MCF 10A (cell line): ENCODE data around the gene RAB3GAP2. TPM values are rescaled to one million over a fixed set of nuclear protein-coding genes. Genes with fewer than 3 reads are reported as not detected.

Experiments
- BruUV-seq: library from RNA; stranded (reverse); fragments of 400-500 nt; replicated peaks from 2 replicates; lab custom pipeline; 2021; lab: Mats Ljungman, UMichigan
- CTCF ChIA-PET: fragments of 300-600 bp; sonication (Branson Sonifier 250); formaldehyde crosslinking; extraction: SDS; loops from one replicate; lab custom pipeline; 2021; ENCODE audit warnings: antibody characterized with exemption, inconsistent platforms; lab: Yijun Ruan, JAX
- POLR2A ChIA-PET: fragments of 300-600, 350-650 bp; sonication (Branson Sonifier 250); formaldehyde crosslinking; extraction: SDS; loops from one replicate; lab custom pipeline; 2020; ENCODE audit warnings: antibody characterized with exemption, inconsistent platforms; lab: Yijun Ruan, JAX
- DNase-seq: peaks from one replicate; pipeline ENCODE4 v3.0.0-alpha.2; 2018; ENCODE audit not compliant: unreplicated experiment
- H3K27ac Mint-ChIP-seq: one replicate; pipeline ENCODE4 v1.8.0; 2022; ENCODE audit warnings: mild to moderate bottlenecking, low read depth, mixed read lengths; ENCODE audit not compliant: unreplicated experiment
- H3K27me3 Mint-ChIP-seq: one replicate; pipeline ENCODE4 v1.8.0; 2022; ENCODE audit warnings: mixed read lengths; ENCODE audit not compliant: insufficient read depth, unreplicated experiment
- H3K36me3 Mint-ChIP-seq: one replicate; pipeline ENCODE4 v1.8.0; 2022; ENCODE audit warnings: mild to moderate bottlenecking, moderate library complexity, mixed read lengths; ENCODE audit not compliant: insufficient read depth, unreplicated experiment
- H3K4me1 Mint-ChIP-seq: one replicate; pipeline ENCODE4 v1.8.0; 2022; ENCODE audit warnings: mixed read lengths; ENCODE audit not compliant: insufficient read depth, unreplicated experiment
- H3K4me3 Mint-ChIP-seq: one replicate; pipeline ENCODE4 v1.8.0; 2022; ENCODE audit warnings: mild to moderate bottlenecking, moderate library complexity, mixed read lengths; ENCODE audit not compliant: unreplicated experiment
- H3K9me3 Mint-ChIP-seq: one replicate; pipeline ENCODE4 v1.8.0; 2022; ENCODE audit warnings: mixed read lengths; ENCODE audit not compliant: unreplicated experiment
- CTCF ChIP-seq: fragments of 200-600 bp; IDR thresholded peaks from one replicate; pipeline ENCODE4 v1.8.0; 2022; ENCODE audit warnings: antibody characterized with exemption, mild to moderate bottlenecking; ENCODE audit not compliant: unreplicated experiment
- intact Hi-C: fragments of 100-400 bp; cut with micrococcal nuclease; formaldehyde crosslinking; loops from 2 replicates; pipeline ENCODE4 v1.14.1; 2022
- total RNA-seq: library from RNA; stranded (reverse); gene quantifications from 2 replicates; pipeline ENCODE4 v1.2.3, GENCODE V29; 2022

RAB3GAP2 gene
- total RNA-seq, 1 experiment from 2014 or later: 93.3 TPM

DNA sequence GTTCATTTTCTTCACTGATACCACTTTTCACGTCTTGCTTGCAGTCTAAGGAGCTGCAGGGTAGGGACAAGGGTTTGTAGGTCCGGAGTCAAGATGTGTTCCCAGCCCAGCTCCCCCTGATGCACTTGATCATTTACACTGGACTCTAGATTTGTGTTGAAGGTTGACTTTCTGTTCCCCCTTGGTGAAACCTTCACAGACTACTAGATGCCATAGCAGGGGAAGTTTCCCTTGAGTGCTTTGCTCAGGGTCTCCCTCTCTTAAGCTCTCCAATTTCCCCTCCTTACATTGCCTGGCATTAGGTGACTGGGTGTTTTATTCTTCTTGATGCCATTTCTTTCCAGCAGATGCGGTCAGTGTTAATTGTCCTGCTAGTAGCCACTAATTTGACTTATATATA, 8.0 kb upstream of the RAB3GAP2 start:
- POLR2A ChIA-PET: interaction anchor here (0.6 to 3.4 kb wide), 9 partner anchors 9 to 520 kb away, joined by 3 to 19 read pairs (median 3); partner anchors contain the start of gene RAB3GAP2
- Mint-ChIP-seq H3K4me1 (no peaks in the 10 kb centered on the region), H3K4me3 (no peak overlapping the region), H3K36me3 (no peaks in the 10 kb centered on the region), H3K27ac (no peak overlapping the region), H3K9me3 (no peaks in the 10 kb centered on the region), H3K27me3 (peaks cover 20% of the 10 kb centered on the region)
- no peak for DNase-seq
- CTCF ChIA-PET: interaction anchor here (0.6 to 14.1 kb wide), 85 partner anchors 10 to 530 kb away, joined by 3 to 329 read pairs (median 8); partner anchors contain the start of genes MTARC1, MTARC2 and RAB3GAP2
- TF ChIP-seq CTCF: no peak
- no TSS peak for BruUV-seq
- intact Hi-C loops: no loop called here

- TF ChIP-seq CTCF: no peak
- H3K36me3 Mint-ChIP-seq: no peaks in the 10 kb centered on the region
- H3K4me1 Mint-ChIP-seq: no peaks in the 10 kb centered on the region
- intact Hi-C loops: no loop called here
- ChIA-PET POLR2A (interaction anchor here (1.0 to 1.4 kb wide), 2 partner anchors 454 to 502 kb away, joined by 3 to 5 read pairs; no protein-coding TSS in a partner anchor), CTCF (interaction anchor here (0.5 to 14.1 kb wide), 18 partner anchors 10 to 524 kb away, joined by 3 to 329 read pairs (median 20); partner anchors contain the start of gene RAB3GAP2)
- no peak overlapping the region for H3K4me3 Mint-ChIP-seq
- H3K27ac Mint-ChIP-seq: no peak overlapping the region
- H3K27me3 Mint-ChIP-seq: peaks cover 20% of the 10 kb centered on the region
- H3K9me3 Mint-ChIP-seq: no peaks in the 10 kb centered on the region
- no TSS peak for BruUV-seq
- DNase-seq: no peak
Observed at GRCh38 chr1:220278991-220279390, 6.7 kb upstream of the RAB3GAP2 start.

- DNase-seq: no peak
- no TSS peak for BruUV-seq
- POLR2A ChIA-PET: interaction anchor here (0.6 kb wide), 1 partner anchor 737 kb away, joined by 5 read pairs; no protein-coding TSS in a partner anchor
- no peak for TF ChIP-seq CTCF
- Mint-ChIP-seq H3K9me3 (no peaks in the 10 kb centered on the region), H3K4me3 (no peak overlapping the region), H3K27ac (no peak overlapping the region), H3K4me1 (no peaks in the 10 kb centered on the region), H3K27me3 (peaks cover 20% of the 10 kb centered on the region), H3K36me3 (peaks cover 7% of the 10 kb centered on the region)
- intact Hi-C loops: no loop called here
- CTCF ChIA-PET: interaction anchor here (0.6 to 14.1 kb wide), 7 partner anchors 21 to 529 kb away, joined by 3 to 329 read pairs (median 4); no protein-coding TSS in a partner anchor
Observed at GRCh38 chr1:220275430-220275829, 3.2 kb upstream of the RAB3GAP2 start.

DNA sequence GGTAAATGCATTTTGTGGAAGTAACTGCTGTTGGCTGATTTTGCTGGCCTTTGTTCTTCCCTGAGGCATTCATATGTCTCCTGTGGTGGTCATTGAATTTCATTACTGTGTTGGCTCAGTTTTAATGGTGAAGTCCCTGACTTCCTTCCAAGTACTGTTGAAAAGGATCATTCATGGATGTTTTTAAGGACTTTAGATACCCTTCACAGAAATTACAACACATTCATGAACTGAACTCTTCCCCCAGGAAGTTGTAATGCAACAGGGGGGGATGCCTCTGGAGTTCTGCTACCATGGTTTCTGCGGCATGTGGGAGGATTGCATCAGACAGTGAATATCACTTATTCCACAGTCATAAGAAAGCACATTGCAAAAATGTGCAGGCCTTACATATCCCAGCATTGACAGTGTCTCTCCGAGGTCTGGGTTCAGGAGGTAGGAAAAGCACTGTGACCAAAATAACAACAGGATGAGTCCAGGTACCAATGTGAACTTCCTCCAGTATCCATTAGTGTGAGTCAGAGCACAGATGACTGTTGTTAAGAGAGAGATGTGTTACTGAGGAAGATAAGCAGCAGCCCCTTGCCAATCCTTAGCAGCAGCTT, 2.1 kb upstream of the RAB3GAP2 start:
- POLR2A ChIA-PET: interaction anchor here (2.4 to 2.6 kb wide), 2 partner anchors 62 to 459 kb away, joined by 7 to 8 read pairs; no protein-coding TSS in a partner anchor
- peaks cover 20% of the 10 kb centered on the region for H3K27me3 Mint-ChIP-seq
- peaks cover 7% of the 10 kb centered on the region for H3K36me3 Mint-ChIP-seq
- no peak for DNase-seq
- no peak overlapping the region for H3K27ac Mint-ChIP-seq
- intact Hi-C loops: no loop called here
- no peaks in the 10 kb centered on the region for H3K4me1 Mint-ChIP-seq
- H3K9me3 Mint-ChIP-seq: no peaks in the 10 kb centered on the region
- no peak for TF ChIP-seq CTCF
- no TSS peak for BruUV-seq
- H3K4me3 Mint-ChIP-seq: no peak overlapping the region
- CTCF ChIA-PET: interaction anchor here (0.9 to 10.9 kb wide), 5 partner anchors 22 to 530 kb away, joined by 3 to 158 read pairs (median 4); no protein-coding TSS in a partner anchor
